K562 treated with DMSO at 1 percent for 12 hours (cell line): ENCODE measurements around the gene ZFYVE19. TPM values are rescaled to one million over a fixed set of nuclear protein-coding genes. Genes with fewer than 3 reads are reported as not detected.

ENCODE experiments used
- total RNA-seq: library from RNA; unstranded; fragments of 300-600 nt; gene quantifications from 2 replicates; pipeline ENCODE4 v1.2.3, GENCODE V29; 2022; ENCODE audit not compliant: insufficient read depth

ZFYVE19 gene, protein sequence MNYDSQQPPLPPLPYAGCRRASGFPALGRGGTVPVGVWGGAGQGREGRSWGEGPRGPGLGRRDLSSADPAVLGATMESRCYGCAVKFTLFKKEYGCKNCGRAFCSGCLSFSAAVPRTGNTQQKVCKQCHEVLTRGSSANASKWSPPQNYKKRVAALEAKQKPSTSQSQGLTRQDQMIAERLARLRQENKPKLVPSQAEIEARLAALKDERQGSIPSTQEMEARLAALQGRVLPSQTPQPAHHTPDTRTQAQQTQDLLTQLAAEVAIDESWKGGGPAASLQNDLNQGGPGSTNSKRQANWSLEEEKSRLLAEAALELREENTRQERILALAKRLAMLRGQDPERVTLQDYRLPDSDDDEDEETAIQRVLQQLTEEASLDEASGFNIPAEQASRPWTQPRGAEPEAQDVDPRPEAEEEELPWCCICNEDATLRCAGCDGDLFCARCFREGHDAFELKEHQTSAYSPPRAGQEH
- total RNA-seq = 42.3 and 55.5 TPM in 2 replicates

DNA sequence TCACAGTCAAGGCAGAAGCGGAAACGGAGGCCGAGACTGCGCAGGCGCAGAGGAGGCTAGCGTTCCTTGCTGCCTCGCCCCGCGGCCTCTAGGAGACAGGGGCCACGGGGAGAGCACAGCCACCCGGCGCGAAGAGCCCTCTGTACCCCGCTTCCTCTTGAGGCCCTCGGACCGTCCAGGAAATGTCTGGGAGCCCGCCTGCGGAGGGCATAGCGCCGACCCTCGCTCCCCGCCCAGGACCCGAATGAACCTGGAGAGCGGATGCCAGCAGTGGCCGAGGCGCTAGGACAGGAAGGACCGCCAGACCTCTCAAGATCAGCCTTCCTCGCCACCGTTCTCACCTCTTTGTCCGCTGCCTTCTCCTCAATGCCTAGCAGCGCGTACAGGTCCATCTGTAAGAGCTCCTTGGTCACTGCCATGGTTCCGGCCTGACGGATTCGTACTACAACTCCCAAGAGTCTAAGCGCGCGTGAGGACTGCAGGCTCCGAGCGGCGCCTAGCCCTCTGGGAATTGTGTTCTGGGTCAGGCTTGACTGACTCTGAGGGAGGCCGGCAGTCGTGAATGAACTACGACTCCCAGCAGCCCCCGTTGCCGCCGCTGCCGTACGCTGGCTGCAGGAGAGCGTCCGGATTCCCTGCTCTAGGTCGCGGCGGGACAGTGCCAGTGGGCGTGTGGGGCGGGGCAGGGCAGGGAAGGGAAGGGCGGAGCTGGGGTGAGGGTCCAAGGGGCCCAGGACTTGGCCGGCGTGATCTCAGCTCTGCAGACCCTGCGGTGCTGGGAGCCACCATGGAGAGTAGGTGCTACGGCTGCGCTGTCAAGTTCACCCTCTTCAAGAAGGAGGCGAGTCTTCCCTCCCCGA, at the start of gene ZFYVE19, which contains the start of gene DNAJC17:
Gene ZFYVE19 (plus strand): TSS at position 62 of the 860 bp plus-strand sequence. CDS start 501 bp downstream, at position 563.
Gene DNAJC17 (minus strand): TSS at position 446 of the 860 bp plus-strand sequence. CDS start 27 bp downstream, at position 419.

DNA sequence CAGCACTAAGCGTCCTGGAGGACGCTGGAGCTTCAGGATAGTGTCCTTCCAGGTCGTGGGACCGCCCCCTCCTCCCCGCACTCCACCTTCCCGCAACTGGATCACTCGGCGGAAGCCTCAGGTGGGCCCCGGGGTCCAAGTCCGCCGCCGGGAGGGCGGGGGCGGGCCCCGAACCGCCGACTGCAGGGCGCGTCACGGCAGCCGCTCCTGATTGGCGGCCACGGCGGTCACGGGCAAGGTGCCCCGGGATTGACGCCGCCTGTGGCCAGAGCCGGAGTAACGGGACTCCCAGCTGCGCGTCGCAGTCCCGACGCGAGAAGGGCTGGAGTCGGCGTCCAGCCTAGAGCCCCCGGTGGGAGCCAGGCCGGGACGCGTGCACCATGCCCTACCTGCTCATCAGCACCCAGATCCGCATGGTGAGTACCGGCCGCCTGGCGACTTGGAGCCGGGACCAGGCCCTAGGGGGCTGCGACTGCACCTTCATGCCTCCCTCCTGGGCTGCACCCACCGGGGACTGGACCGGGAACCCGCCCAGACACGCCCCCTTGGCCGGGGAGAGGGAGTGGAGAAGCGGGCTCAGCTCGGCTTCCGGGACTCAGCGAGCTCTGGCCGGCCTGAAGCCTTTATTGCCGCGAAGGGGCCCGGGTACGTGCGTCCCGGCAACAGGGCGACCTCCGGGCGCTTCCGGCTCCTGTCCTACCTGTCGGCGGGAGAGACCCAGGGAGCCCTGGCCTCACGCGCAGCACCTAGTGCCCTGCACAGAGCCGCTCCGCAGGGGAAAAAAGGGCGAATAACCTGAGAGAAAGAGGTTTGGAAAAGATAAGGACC, 42.9 kb upstream of the ZFYVE19 start, which contains the start of gene GCHFR:
Gene GCHFR (plus strand): TSS at position 268 of the 828 bp plus-strand sequence. CDS start 113 bp downstream, at position 381.

DNA sequence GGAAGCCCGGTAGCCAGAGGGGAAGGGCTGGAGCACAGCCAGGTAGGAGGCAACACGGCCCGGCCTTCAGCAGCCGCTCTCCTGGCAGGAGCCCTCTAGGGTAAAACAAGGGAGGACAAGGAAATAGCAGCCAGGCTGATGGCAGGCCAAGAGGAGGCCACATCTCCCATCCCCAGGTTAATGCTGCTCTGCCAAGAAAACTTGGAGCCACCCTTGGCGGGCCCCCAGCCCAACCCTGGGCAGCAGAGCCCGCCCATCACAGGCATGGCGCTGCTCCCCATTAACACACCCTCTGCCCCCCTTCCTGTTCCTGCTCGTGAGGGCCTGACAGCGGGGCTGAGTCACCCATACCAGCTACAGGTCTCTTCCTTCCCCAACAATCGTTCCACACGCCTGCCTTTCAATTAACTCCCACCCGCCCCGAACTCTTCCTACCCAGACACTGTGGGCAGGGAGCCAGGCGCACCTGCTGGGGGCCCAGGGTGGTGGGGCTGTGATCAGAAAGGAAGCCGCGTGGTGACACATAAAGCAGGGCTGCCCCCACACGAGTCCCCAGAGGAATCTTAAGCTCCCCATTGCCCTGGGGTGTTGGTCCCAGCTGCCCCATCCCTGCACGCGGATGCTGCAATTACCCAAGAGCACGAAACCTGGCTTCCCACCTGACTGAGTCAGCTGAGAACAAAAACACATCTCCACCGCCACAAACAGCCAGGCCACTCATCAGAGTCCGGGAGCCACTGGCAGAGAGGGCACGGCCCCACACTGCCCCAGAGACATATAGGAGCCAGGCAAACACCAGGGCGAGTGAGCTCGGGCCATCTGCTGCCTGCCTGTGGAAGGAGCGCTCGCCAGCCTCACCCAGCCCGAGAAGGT, 37.4 kb upstream of the ZFYVE19 start, which contains the start of gene C15orf62:
Gene C15orf62 (plus strand): TSS at position 707 of the 873 bp plus-strand sequence. CDS start 516 bp downstream, outside the sequence.

DNA sequence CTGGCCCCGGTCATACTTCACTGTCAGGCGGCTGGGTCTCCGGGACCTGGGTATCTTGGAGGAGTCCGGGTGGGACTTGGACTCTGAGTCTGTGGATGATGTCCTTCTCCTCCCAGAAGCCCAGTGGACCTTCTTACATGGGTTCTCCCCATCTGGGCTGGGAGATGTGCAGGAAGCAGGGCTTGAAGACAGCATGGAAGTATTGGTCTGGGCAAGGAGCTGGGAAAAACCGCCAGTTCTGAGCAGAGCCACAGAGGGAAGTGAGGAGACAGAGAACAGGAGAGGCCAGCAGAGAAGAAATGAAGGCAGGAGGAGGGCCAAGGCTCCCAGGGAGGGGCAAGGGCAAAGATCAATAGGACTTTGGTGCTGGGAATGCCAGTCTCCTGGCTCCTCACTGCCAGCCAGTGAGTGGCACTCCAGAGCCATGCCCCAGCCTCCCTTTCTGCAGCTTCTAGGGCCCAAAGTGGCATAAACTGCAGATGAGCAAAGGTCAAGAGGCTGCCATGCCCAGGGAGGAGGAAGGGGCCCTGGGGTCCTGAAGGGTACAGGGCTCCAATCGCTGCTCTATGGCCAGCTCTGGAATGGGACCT, 21.7 kb downstream of the ZFYVE19 start, which contains the start of gene PPP1R14D:
Gene PPP1R14D (minus strand): TSS at position 262 of the 590 bp plus-strand sequence. CDS start 67 bp downstream, at position 195.

DNA sequence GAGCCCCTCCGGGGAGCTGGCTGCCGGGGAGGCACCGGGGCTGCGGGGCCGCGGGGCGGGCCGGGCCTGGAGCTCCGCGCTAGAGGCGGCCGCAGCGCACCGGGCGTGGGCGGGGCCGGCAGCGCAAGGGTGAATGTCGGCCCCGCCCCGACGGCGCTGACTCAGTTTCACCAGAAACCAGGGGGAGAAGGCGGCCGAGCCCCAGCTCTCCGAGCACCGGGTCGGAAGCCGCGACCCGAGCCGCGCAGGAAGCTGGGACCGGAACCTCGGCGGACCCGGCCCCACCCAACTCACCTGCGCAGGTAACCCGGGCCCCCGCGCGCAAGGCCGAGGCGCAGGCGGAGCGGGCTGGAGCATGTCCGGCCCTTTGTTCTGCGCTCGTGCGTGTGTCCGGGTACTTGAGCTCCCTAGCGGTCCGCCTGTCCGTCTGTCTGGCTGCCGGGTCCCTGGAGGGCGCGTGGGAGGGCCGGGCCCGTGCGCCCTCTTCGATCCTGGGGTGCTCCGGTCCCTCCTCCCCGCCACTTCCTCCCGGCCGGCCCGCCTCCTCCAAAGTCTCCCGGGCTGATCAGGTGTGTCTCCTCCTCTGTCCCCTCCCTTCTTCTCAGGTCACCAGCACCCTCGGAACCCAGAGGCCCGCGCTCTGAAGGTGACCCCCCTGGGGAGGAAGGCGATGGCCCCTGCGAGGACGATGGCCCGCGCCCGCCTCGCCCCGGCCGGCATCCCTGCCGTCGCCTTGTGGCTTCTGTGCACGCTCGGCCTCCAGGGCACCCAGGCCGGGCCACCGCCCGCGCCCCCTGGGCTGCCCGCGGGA, 37.2 kb downstream of the ZFYVE19 start, which contains the start of gene SPINT1:
Gene SPINT1 (plus strand): TSS at position 164 of the 811 bp plus-strand sequence. CDS start 507 bp downstream, at position 671.

Other genes starting within 250 kb of the ZFYVE19 start
- gene CCDC32, start 242.0 kb upstream of the ZFYVE19 start, total RNA-seq = 22.0 and 29.8 TPM in 2 replicates
- 9.7 and 11.1 TPM in 2 replicates for gene RPUSD2, start 237.8 kb upstream of the ZFYVE19 start, total RNA-seq
- gene KNL1, start 212.8 kb upstream of the ZFYVE19 start, total RNA-seq = 10.6 and 42.9 TPM in 2 replicates
- gene RAD51, start 111.9 kb upstream of the ZFYVE19 start, total RNA-seq = 35.0 and 55.7 TPM in 2 replicates
- 32.0 and 38.7 TPM in 2 replicates for gene RMDN3, start 51.8 kb upstream of the ZFYVE19 start, total RNA-seq
- gene GCHFR, start 43.0 kb upstream of the ZFYVE19 start, total RNA-seq = 100 and 135 TPM in 2 replicates
- 3.7 and 6.8 TPM in 2 replicates for gene C15orf62, start 37.1 kb upstream of the ZFYVE19 start, total RNA-seq
- 10.8 and 14.9 TPM in 2 replicates for gene DNAJC17, start 384 bp downstream of the ZFYVE19 start, total RNA-seq
- not detected in 2 replicates for gene PPP1R14D, start 21.6 kb downstream of the ZFYVE19 start, total RNA-seq
- gene SPINT1, start 37.0 kb downstream of the ZFYVE19 start, total RNA-seq = 5.1 and 9.3 TPM in 2 replicates
- gene RHOV, start 67.1 kb downstream of the ZFYVE19 start, total RNA-seq = 1.2 and 1.6 TPM in 2 replicates
- gene VPS18, start 87.4 kb downstream of the ZFYVE19 start, total RNA-seq = 29.8 and 37.0 TPM in 2 replicates
- 0.38 and 1.3 TPM in 2 replicates for gene DLL4, start 122.3 kb downstream of the ZFYVE19 start, total RNA-seq
- 62.3 and 70.1 TPM in 2 replicates for gene CHAC1, start 146.4 kb downstream of the ZFYVE19 start, total RNA-seq